Measurements from ENCODE around the gene FAM114A1.

Gene FAM114A1

GRCh38 chr4:38964942-38965775, 97.6 kb downstream of the FAM114A1 start:
- no peaks in the 10 kb centered on the region for H3K4me1 ChIP-seq (ENCODE audit: low read length)
- no peak overlapping the region for H3K4me3 ChIP-seq (ENCODE audit: low read length)
- no peaks in the 10 kb centered on the region for H3K9me3 ChIP-seq (ENCODE audit: insufficient read depth, low read length)
- H3K79me2 ChIP-seq (ENCODE audit: low read length): no peaks in the 10 kb centered on the region
- H3K27ac ChIP-seq (ENCODE audit: low read length): no peak overlapping the region
- TF ChIP-seq EZH2phosphoT487 (IDR thresholded peaks at IDR 0.05; ENCODE audit: low read depth) (no peak), CTCF (IDR thresholded peaks at IDR 0.05; ENCODE audit: low read depth, low read length) (no peak)
- peaks cover 18% of the 10 kb centered on the region for H3K36me3 ChIP-seq (replicated peaks; ENCODE audit: low read depth, low read length)
- H3K9ac ChIP-seq (ENCODE audit: low read length): no peak overlapping the region
- H2AFZ ChIP-seq (ENCODE audit: low read depth, low read length): no peak overlapping the region
- no peak overlapping the region for H3K4me2 ChIP-seq (ENCODE audit: low read length)
- no peaks in the 10 kb centered on the region for H3K27me3 ChIP-seq (ENCODE audit: low read depth, low read length)
- H4K20me1 ChIP-seq (ENCODE audit: insufficient read depth, low read length): no peaks in the 10 kb centered on the region

- Histone ChIP-seq H3K9me3 (ENCODE audit: insufficient read depth, low read length) (no peaks in the 10 kb centered on the region), H3K27ac (ENCODE audit: low read length) (no peak overlapping the region)
Observed at GRCh38 chr4:38965866-38966265, 98.3 kb downstream of the FAM114A1 start.

GRCh38 chr4:38967260-38968095, 99.9 kb downstream of the FAM114A1 start:
- no peaks in the 10 kb centered on the region for H3K27me3 ChIP-seq (ENCODE audit: low read depth, low read length)
- TF ChIP-seq EZH2phosphoT487 (IDR thresholded peaks at IDR 0.05; ENCODE audit: low read depth) (no peak), CTCF (IDR thresholded peaks at IDR 0.05; ENCODE audit: low read depth, low read length) (no peak)
- H4K20me1 ChIP-seq (ENCODE audit: insufficient read depth, low read length): no peaks in the 10 kb centered on the region
- no peak overlapping the region for H2AFZ ChIP-seq (ENCODE audit: low read depth, low read length)
- no peak overlapping the region for H3K4me2 ChIP-seq (ENCODE audit: low read length)
- peaks cover 22% of the 10 kb centered on the region for H3K36me3 ChIP-seq (replicated peaks; ENCODE audit: low read depth, low read length)
- H3K4me3 ChIP-seq (ENCODE audit: low read length): no peak overlapping the region
- no peak overlapping the region for H3K27ac ChIP-seq (ENCODE audit: low read length)
- H3K9me3 ChIP-seq (ENCODE audit: insufficient read depth, low read length): no peaks in the 10 kb centered on the region
- H3K4me1 ChIP-seq (ENCODE audit: low read length): no peaks in the 10 kb centered on the region
- H3K79me2 ChIP-seq (ENCODE audit: low read length): no peaks in the 10 kb centered on the region
- no peak overlapping the region for H3K9ac ChIP-seq (ENCODE audit: low read length)

More at GRCh38 chr4:38965866-38966265, 98.3 kb downstream of the FAM114A1 start:
- Histone ChIP-seq H4K20me1 (ENCODE audit: insufficient read depth, low read length) (no peaks in the 10 kb centered on the region), H2AFZ (ENCODE audit: low read depth, low read length) (no peak overlapping the region), H3K79me2 (ENCODE audit: low read length) (no peaks in the 10 kb centered on the region), H3K4me1 (ENCODE audit: low read length) (no peaks in the 10 kb centered on the region), H3K4me3 (ENCODE audit: low read length) (no peak overlapping the region), H3K36me3 (replicated peaks; ENCODE audit: low read depth, low read length) (peaks cover 22% of the 10 kb centered on the region), H3K4me2 (ENCODE audit: low read length) (no peak overlapping the region), H3K27me3 (ENCODE audit: low read depth, low read length) (no peaks in the 10 kb centered on the region), H3K9ac (ENCODE audit: low read length) (no peak overlapping the region)
- no peak for TF ChIP-seq EZH2phosphoT487 (IDR thresholded peaks at IDR 0.05; ENCODE audit: low read depth)
- TF ChIP-seq CTCF (IDR thresholded peaks at IDR 0.05; ENCODE audit: low read depth, low read length): no peak

- Histone ChIP-seq H3K79me2 (ENCODE audit: low read length) (no peaks in the 10 kb centered on the region), H3K4me2 (ENCODE audit: low read length) (no peak overlapping the region), H4K20me1 (ENCODE audit: insufficient read depth, low read length) (no peaks in the 10 kb centered on the region), H3K4me1 (ENCODE audit: low read length) (no peaks in the 10 kb centered on the region), H3K9me3 (ENCODE audit: insufficient read depth, low read length) (no peaks in the 10 kb centered on the region), H3K36me3 (replicated peaks; ENCODE audit: low read depth, low read length) (peaks cover 22% of the 10 kb centered on the region), H2AFZ (ENCODE audit: low read depth, low read length) (no peak overlapping the region), H3K4me3 (ENCODE audit: low read length) (no peak overlapping the region), H3K9ac (ENCODE audit: low read length) (no peak overlapping the region), H3K27ac (ENCODE audit: low read length) (no peak overlapping the region), H3K27me3 (ENCODE audit: low read depth, low read length) (no peaks in the 10 kb centered on the region)
- no peak for TF ChIP-seq EZH2phosphoT487 (IDR thresholded peaks at IDR 0.05; ENCODE audit: low read depth)
- no peak for TF ChIP-seq CTCF (IDR thresholded peaks at IDR 0.05; ENCODE audit: low read depth, low read length)
Observed at GRCh38 chr4:38968668-38969067, 101.1 kb downstream of the FAM114A1 start.

Data from OCI-LY3 (cell line).